ENCODE data around the gene EMX2.

Gene EMX2

DNA sequence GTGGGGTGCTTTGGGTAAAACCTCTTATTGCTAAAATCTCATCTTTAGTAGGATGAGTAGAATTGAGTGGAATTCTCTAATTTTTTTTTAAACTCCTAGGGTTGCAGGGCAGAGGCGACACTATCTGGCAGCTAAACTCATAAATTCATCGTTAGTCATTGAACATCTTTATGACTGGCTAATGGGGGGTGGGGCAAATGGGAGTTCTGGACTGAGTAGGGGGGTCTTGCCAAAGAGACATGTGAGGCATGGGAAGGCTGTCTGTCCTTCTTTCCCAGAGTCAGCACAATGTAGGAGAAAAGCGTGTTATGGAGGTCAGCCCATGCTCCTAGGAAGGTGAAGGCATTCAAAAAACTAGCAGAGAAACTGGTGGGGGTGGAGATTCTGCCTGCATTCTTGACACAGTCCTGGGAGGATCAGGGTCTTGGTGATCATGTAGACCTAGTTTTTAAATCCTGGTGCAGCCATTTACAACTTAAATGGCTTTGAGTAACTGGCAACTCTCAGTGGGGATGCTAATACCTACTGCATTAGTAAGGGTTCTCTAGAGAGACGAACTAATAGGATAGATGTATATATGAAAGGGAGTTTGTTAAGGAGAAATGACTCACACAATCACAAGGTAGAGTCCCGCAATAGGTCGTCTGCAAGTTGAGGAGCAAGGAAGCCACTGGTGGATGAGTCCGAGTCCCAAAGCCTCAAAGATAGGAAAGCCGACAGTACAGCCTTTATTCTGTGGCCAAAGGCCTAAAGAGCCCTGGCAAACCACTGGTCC lies 47.7 kb downstream of the EMX2 start:
- Histone ChIP-seq H3K4me1 (ENCODE audit: control insufficient read depth, insufficient read depth, low read length) (no peaks in the 10 kb centered on the region), H3K27ac (ENCODE audit: low read depth, low read length) (no peak overlapping the region), H3K9ac (ENCODE audit: low read depth, low read length) (no peak overlapping the region), H3K36me3 (ENCODE audit: control insufficient read depth, insufficient read depth, low read length) (no peaks in the 10 kb centered on the region), H3K4me3 (ENCODE audit: low read depth, low read length) (no peak overlapping the region), H3K9me3 (ENCODE audit: control insufficient read depth, insufficient read depth, low read length) (no peaks in the 10 kb centered on the region), H3K27me3 (ENCODE audit: control insufficient read depth, insufficient read depth, low read length) (no peaks in the 10 kb centered on the region)

DNA sequence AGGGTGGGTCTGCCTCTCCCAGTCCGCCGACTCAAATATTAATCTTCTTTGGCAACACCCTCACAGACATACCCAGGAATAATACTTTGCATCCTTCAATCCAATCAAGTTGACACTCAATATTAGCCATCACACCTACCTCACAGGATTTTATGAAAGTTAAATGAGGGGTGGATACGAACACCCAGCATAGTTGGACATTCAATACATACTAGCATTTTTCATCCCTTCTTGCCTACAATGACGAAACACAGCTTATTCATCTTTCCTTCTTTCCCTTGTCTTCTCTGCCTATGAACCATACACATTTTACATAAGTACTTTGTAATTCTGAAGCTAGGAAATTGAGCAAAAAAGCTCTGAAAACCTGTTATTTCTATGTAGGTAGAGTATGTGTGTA lies 48.5 kb downstream of the EMX2 start:
- H3K27ac ChIP-seq (ENCODE audit: low read depth, low read length), result no peak overlapping the region
- H3K27me3 ChIP-seq (ENCODE audit: control insufficient read depth, insufficient read depth, low read length), result no peaks in the 10 kb centered on the region
- H3K4me3 ChIP-seq (ENCODE audit: low read depth, low read length), result no peak overlapping the region
- H3K4me1 ChIP-seq (ENCODE audit: control insufficient read depth, insufficient read depth, low read length), result no peaks in the 10 kb centered on the region
- H3K36me3 ChIP-seq (ENCODE audit: control insufficient read depth, insufficient read depth, low read length), result no peaks in the 10 kb centered on the region
- H3K9ac ChIP-seq (ENCODE audit: low read depth, low read length), result no peak overlapping the region
- no peaks in the 10 kb centered on the region for H3K9me3 ChIP-seq (ENCODE audit: control insufficient read depth, insufficient read depth, low read length)

DNA sequence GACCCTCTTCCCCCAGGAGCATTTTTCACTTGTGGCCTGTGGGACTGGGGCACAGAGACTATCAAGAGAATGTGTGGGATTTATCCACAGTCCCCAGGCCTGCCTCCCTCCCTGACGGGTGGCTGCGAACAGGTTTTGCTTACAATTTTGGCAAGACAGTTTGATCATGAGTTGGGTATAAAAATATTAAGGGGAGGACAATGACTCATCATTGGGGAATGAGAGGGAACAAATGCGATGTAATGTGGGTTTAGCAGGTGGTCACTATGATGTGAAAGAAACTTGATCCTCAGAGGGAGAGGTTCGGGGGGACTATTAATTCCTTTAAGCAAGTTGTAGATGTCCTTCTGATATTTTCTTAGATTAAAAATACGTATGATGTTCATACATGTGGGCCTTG lies 52.2 kb downstream of the EMX2 start:
- no peaks in the 10 kb centered on the region for H3K9me3 ChIP-seq (ENCODE audit: control insufficient read depth, insufficient read depth, low read length)
- no peaks in the 10 kb centered on the region for H3K36me3 ChIP-seq (ENCODE audit: control insufficient read depth, insufficient read depth, low read length)
- H3K9ac ChIP-seq (ENCODE audit: low read depth, low read length), result no peak overlapping the region
- no peak overlapping the region for H3K27ac ChIP-seq (ENCODE audit: low read depth, low read length)
- H3K4me1 ChIP-seq (ENCODE audit: control insufficient read depth, insufficient read depth, low read length), result peaks cover 4% of the 10 kb centered on the region; the same call in 1 of the 2 replicates
- no peak overlapping the region for H3K4me3 ChIP-seq (ENCODE audit: low read depth, low read length)
- H3K27me3 ChIP-seq (ENCODE audit: control insufficient read depth, insufficient read depth, low read length), result no peaks in the 10 kb centered on the region

DNA sequence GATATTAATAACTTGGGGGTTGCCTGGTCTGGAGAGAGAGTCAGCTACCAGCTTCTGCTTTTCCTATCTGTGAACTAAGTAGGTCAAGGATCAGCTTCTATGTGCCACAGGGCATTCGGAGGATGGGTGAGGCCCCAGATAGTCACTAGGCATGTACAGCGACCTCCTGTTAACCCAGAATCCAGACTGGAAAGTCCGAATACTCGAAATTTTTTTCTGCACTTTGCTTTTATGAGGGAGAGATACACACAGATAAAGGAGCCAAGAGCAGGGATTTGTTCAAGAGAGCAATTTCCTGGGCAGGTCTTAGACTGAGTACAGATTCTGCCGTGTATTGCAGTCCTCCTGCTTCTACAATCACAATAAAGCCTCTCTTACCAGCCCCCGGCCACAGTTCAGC lies 54.2 kb downstream of the EMX2 start:
- H3K4me3 ChIP-seq (ENCODE audit: low read depth, low read length), result no peak overlapping the region
- no peaks in the 10 kb centered on the region for H3K9me3 ChIP-seq (ENCODE audit: control insufficient read depth, insufficient read depth, low read length)
- H3K27me3 ChIP-seq (ENCODE audit: control insufficient read depth, insufficient read depth, low read length), result no peaks in the 10 kb centered on the region
- H3K27ac ChIP-seq (ENCODE audit: low read depth, low read length), result no peak overlapping the region
- peaks cover 4% of the 10 kb centered on the region; the same call in 1 of the 2 replicates for H3K4me1 ChIP-seq (ENCODE audit: control insufficient read depth, insufficient read depth, low read length)
- H3K36me3 ChIP-seq (ENCODE audit: control insufficient read depth, insufficient read depth, low read length), result no peaks in the 10 kb centered on the region
- H3K9ac ChIP-seq (ENCODE audit: low read depth, low read length), result no peak overlapping the region

DNA sequence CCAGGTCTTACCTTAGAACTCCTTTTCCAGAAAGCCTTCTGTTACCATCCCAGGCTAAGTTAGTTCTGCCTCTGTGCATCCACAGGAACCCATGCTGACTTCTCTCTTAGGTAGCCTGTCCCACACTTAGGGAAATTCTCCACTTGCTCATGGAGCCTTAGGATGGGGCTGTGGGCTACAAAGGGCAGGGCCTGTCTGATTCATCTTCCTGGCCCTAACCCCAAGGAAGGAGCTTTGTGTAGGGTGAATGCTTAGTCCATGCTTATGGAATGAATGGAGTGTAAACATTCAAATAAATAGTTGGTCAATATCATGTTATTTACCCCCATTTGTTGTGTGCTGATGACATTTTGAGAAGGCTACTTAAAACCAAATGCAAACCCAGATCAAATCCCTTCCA lies 54.7 kb downstream of the EMX2 start:
- Histone ChIP-seq H3K27ac (ENCODE audit: low read depth, low read length) (no peak overlapping the region), H3K36me3 (ENCODE audit: control insufficient read depth, insufficient read depth, low read length) (no peaks in the 10 kb centered on the region), H3K9ac (ENCODE audit: low read depth, low read length) (no peak overlapping the region), H3K4me3 (ENCODE audit: low read depth, low read length) (no peak overlapping the region), H3K4me1 (ENCODE audit: control insufficient read depth, insufficient read depth, low read length) (peaks cover 4% of the 10 kb centered on the region; the same call in 1 of the 2 replicates), H3K9me3 (ENCODE audit: control insufficient read depth, insufficient read depth, low read length) (no peaks in the 10 kb centered on the region), H3K27me3 (ENCODE audit: control insufficient read depth, insufficient read depth, low read length) (no peaks in the 10 kb centered on the region)
